NCI-H345 treated with DMSO at 0.1 percent for 48 hours (cell line): ENCODE data around the gene HEY2.
A peak's percentile ranks its signal among the peaks of the same experiment; 100 is the strongest.
"Not testable (repeated sequence)": the region's sequence is repeated elsewhere in the genome, so short reads cannot be mapped to it uniquely, and the experiment has no call there.

Experiments
- DNase-seq: peaks from one replicate; lab custom pipeline; 2025; ENCODE audit not compliant: unreplicated experiment; lab: John Stamatoyannopoulos, UW

Gene HEY2

DNA sequence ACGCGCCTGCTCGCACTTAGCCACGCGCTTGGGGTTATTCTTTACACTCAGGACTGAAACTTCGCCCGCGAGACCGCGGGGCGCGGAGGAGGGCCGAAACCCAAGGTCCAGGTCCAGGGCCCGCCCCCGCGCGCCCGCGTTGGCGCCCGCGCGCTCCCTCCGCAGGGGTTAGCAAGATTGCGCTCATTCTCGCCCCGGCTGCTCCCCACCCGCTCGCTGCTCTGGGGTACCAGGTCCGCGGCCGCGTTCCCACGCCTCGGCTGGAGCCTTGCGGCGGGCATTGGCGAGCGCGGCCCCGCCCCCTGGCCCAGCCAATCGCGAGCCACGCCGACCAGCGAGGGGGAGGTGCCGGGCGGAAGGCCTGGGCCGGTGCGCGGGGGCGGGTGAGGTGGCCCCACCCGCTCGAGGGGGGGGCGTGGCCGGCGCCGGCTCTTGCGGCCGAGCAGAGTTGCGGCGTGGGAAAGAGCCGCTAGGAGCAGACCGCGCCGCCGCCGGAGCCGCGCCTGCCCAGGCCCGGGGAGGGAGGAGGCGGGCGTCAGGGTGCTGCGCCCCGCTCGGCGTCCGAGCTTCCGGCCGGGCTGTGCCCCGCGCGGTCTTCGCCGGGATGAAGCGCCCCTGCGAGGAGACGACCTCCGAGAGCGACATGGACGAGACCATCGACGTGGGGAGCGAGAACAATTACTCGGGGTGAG is at the start of gene HEY2:
TSS of gene HEY2 (plus strand) at position 460 of the 692 bp plus-strand sequence. CDS start at position 605, 145 bp downstream.
- DNase-seq = peak; percentile 81

DNA sequence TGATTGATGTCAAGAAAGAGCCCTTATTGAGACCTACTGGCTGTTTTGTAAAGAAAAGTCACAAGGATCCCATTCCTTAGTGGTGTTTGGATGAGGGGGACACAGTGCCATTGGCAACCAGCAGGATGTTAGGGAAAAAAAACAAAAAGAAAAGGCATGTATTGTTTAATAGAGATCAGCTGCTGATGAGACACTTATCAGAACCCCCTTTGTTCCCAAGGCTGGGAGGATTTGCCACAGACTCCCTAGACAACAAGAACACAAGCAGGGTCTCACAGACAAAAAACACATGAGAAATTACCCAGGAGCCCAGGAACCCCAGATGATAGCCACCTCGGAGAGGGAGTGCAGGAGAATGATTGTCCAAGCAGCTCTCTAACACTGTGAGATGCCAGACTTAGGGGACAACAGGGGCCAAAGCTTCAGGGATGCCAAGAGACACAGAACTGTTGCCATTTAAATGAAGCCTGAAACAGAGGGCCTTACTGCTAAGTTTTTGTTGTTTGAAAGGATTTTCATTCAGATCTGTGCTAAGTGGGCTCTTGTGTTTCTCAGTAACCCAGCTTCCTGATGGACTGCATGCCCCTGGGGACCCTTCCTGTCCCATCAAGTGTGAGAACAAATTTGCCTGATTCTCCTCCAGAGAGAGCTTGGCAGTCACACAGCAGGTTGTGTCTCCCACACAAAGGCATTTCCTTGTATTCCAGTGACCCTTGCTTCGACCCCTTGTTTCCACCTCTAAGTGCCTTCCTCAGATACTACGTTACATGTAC is 48.7 kb upstream of the HEY2 start:
- DNase-seq = no peak

DNA sequence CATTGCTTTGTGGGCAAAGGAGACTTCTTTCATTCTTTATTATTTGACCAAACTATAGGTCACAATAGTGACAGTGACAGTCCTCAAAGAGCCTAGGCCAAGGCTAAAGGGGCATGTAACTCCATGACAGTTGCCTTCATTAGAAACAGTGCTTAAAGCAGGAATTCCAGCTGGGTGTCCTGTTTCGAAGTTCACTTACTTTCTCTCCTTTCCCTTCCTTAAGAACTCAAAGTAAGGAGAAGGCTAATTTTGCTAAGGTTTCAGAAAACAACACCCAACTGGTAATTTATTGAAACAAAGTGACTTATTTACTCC is 48.1 kb upstream of the HEY2 start:
- DNase-seq = no peak

DNA sequence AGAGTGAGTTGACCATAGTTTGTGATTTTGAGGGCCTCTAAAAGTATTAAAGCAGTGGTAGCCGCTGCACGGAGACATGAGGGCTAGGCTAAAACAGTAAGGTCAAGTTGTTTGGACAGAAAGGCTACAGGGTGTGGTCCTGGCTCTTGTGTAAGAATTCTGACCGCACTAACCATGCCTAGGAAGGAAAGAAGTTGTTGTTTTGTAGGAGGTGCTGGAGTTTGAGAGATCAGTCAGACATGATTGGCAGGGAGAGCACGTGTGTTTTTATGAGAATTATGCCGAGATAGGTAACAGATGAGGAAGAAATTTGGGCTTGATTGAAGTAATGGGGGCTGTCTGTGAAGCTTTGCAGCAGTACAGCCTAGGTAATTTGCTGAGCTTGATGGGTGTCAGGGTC is 45.5 kb upstream of the HEY2 start:
- not testable (repeated sequence) for DNase-seq

DNA sequence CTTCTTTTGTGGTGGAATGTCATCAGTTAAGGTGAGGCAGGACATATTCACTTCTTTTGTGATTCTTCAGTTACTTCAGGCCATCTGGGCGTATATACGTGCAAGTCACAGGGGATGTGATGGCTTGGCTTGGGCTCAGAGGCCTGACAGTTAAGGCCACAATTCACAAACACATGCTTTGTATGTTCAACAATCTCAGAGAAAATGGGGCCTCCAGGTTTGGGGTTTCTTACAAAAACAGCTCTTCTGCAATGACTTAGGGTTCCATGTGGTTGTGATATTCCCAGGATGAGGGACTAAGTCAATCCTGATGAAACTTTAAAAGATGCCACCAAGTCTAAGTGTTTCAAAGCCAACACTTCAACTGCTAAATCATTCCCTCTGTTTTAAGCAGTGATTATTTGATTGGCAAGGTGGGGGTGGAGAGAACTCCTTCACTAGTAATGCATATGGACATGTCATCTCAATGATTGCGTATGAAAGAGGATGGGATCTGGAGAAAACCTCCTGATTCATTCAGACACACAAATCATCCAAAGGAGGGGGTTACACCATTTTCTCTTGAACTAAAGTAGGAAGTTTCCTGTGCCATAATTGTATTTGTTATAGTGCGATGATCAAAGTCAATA is 41.7 kb upstream of the HEY2 start:
- no peak for DNase-seq

DNA sequence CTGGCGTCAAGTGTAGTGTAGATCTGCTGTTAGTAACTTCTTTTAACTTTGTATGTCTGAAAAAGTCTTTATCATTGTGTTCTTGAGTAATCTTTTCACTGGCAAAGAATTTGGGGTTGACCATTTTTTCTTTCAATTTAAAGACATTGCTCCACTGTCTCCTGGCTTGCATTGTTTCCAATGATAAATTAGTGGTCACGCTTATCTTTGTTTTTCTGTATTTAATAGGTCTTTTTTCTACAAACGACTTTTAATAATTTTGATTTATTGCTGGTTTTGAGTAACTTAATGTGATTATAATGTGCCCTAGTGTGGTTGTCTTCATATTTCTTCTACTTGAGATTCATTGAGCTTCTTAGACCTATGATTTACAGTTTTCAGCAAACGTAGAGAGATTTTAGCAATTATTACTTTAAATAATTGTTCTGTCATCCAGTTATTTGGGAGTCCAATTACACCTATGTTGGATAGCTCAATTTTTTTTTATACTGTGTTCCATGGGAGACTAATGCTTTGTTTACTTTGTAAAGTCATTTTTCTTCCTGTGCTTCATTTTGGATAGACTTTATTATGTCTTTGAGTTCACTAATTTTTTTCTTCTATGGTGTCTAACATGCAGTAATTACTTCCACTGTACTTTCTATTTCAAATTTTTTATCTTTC is 38.3 kb upstream of the HEY2 start:
- no peak for DNase-seq

DNA sequence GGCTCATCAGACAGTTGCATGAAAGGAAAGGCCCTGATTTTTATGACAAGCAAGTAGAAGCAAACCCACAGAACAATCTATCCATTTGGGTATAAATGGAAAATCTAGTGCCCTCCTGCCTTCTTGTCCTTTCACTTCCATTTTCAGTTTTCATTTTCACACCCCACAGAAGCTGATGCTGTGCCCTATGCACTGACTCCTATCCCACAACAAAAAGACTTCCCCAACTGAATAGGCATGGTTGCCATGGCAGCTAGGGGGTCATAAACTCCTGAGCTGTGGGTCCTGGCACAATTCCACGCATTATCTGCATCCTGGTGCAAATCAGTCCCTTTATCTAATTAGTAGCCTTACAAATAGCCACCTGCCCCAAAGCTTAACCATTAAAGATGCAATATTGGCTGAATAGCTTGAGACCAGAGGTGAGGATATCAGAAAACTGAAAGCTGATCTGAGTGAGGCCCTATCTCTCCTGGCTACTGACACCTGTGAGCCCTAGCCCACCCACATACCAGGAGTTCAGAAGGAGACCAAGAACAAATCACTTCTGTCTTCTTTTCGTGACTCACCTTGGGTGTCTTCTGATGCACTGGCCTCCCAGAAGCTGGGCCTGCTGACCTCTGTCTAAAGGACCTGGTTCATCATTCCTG is 34.9 kb upstream of the HEY2 start:
- no peak for DNase-seq

DNA sequence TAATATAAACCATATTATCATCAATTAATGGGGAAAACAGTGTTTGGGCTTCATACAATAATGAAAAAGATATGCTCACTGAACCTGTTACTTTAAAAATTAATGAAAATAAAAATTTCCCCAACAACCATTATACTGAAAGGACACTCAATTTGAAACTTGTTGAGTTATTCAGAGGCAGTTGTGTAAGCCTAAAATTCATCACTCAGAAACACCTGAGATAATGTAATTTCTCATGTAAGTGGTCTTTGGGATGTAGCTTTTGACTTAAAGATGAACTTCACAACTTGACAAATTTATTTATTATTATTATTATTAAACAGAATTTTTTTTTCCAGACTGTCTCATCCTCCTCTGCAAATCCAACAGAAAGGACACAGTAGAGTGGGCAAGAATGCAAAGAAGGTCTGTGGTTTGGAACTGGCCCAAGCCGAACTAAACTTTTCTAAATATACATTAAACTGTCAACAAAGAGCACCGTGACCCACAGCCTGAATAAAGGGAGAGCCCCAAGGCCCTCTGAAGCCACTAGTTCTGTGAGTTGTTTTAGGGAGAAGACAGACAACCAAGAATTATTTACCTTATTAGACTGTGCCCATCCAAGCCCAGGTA is 32.2 kb upstream of the HEY2 start:
- DNase-seq = no peak

DNA sequence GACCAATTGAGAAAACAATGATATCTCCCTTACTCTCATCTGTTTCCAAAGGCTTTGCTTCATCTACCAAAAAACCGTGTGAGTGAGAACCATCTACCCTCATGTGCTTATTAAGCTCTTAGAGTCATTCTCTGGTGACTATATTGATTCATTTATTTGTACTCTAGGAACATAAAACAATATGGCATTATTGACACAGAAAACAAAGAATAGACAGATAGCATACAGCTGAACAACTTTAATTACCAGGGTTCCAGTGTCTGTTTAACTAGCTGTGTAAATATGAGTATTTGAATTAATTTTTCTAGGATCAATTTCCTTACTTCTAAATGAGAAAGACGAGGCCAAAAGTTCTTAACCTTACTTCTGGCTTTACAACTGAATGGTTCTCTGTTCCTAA is 31.3 kb upstream of the HEY2 start:
- no peak for DNase-seq

DNA sequence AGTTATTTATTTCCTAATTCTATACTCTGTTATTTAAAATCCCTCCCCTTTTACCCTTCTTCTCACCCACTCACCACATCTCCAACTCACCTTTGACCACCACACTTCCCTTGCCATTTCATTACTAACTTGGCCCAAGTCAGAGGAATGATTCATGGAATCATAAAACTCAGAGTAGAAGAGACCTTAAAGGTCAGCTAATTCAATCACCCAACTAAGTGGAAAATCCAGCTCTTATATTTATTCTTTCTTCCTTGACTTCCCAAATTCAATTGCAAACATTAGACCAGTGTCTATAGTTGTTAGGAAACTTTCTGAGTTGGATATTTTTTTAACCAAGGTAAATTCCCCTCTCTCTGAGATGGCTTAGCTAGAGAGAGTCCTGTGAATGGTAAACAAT is 26.5 kb upstream of the HEY2 start:
- no peak for DNase-seq

DNA sequence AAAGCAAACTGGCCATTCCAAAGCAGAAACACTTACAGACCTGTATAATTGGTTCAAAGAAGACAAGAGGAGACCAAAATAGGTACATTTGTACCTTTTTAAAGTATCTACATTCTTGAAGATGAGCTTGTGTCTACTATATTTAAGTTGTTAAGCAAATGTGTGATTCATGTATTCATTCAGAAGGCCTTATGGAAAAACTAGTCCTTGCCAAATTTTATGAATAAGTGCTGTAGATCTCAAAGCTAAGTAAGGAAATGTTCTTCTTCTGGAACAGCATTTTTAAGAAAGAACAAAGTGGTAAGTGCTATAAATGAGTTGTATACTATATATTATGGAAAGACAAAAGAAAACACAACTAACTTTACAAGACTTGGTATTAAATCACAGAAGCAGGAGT is 22.2 kb upstream of the HEY2 start:
- DNase-seq = no peak

DNA sequence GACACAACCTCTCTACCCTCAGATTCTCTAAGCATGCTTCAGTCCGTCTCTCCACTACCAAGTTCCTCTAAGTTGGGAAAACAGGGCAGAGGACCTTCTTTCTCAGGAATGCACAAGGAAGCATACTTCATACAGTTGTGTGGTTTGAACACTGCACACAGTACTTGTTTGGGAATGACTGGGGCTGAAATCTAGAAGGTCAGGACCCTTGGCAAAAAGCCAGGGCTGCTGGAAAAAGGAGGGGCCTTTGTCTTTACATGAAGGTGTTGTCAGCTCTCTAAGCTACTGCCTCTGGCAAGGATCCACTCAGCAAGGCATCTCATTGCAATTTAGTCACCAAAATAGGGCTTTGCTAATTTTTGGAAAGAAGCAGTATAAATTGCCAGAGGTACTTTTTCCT is 20.7 kb upstream of the HEY2 start:
- no peak for DNase-seq

DNA sequence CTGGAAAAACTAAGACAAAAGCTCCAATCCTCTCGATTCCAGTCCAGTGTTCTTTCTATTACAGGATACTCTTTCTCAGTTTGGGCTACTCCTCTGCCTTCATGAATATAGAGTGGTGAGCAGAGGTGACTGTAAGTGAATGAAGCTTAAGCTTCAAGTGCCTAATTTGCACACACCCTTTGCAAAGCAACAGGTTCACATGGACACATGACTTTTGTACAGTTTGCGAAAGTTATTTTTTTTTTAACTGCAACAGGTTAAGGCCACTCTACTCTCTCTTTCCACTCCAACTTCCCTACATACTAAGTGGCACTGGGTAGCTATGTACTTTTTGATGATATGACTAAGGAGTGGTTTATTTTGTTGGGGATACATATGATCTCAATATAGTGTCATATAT is 19.4 kb upstream of the HEY2 start:
- DNase-seq = no peak

DNA sequence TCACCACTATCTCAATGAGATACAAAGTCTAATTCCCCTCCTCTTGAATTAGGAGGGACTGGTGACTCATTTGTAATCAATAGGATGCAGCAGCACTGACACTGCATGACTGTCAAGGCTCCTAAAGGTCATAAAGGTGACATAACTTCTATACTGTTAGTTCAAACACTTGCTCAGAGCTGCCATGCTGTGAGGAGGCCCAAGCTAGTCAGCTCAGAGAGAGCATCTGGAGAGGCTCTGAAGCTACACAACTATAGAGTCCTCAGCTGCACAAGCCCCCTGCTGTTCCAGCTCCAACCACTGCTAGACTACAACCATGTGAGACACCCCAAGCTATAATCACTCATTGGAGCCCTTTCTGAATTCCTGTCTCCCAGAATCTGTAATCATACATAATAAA is 17.0 kb upstream of the HEY2 start:
- DNase-seq = no peak

DNA sequence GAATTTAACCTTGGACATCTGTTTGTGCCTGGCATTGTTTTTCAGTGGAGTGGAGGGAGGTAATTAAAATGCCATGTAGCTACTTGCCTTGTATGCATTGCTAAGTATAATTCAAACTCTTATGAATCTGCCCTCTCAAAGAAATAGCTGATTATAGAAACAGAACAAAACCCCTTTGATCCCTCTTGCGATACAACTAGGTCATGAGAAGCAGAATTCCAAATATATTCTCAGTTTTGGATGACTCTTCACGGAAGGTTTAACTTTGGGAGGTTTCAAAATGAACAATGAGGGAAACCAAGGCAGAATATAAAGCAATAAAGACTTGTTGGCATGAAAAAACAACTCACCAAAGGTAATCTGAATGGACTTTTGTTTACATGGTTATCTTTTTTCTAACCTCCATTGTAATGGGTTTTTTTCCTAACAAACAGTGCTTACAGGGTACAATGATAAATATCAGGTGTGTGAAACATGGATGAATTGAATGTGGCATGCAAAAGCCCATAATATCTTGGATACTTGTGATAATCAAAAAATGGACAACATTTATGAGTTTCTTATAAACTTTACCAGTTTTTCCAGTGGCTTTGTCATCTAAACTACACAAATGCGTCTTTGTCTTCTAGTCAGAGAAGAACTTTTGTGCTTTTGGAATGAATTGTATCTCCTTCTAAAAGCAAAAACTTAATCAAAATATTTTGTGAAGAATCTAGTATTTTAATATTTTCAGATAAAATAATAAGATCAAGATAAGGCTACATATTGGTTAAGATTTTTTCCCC is 15.7 kb upstream of the HEY2 start:
- DNase-seq = no peak

DNA sequence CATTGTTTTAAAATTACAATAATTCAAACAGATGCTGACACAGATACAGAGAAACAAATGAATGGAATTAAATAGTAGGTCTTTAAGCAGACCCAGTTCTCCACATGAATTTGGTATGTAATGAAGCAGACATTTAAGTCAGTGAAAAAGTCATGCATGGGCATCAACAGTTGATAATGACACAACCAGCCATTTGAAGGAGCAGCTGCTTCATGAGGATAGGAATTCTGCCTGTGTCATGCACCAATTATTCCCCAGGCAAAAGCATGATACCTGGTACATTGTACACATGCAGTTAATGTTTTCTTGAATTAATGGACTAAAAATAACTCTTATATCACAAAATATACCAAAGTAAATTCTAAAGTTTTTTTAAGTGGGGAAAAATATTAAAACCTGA is 11.2 kb upstream of the HEY2 start:
- DNase-seq = no peak

DNA sequence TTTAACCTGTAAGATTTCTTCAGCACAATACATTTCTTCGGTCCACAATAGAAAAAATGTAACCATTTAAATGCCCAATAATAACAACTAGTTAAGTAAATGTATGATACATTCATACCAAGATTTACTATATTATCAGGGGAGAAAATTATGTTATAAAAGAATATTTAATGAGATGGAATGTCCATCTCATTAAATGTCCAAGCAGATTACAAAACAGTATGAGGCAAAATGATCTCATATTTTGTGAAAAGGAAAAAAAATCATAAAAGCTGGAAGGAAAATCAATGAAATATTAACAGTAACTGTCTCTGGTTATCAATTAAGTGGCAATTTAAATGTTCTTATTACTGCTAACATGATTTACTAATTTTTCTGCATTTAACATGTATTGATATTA is 10.1 kb upstream of the HEY2 start:
- no peak for DNase-seq

DNA sequence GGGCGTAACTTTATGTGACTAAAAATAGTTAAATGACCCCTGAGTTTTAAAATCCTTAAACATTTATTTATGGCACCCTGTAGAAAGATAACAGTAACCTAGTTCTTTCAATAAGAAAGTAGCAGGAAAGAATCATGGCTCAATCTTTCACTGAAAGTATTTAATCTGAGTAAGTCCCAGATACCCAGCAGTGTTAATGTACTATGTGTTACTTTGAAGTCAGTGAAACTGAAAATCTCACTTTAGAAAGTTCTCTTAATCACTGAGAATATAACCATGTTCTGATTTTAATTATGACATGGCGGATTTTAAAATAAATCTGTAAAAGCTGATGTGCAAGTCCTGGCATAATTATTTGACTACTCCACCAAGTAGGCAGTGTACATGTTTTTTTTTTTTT is 8.1 kb upstream of the HEY2 start:
- DNase-seq = no peak

DNA sequence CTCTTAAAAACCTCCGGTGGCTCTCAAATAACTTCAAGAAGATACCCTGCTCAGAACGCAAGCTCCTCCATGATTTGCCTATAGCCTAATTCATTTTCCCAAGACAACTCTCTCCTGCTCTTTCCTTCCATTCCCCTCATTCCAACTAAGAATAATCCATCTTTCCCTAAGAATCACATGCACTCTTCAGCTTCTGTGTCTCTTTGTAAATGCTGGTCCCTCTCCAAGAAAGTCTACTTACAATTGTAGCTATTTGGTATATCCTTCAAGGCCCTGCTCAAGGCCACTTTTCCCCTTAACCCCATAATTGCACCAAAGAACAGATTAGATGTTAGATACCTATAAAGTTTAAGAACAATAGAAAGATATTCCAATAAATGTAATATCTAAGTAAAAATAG is 7.4 kb upstream of the HEY2 start:
- DNase-seq = no peak

DNA sequence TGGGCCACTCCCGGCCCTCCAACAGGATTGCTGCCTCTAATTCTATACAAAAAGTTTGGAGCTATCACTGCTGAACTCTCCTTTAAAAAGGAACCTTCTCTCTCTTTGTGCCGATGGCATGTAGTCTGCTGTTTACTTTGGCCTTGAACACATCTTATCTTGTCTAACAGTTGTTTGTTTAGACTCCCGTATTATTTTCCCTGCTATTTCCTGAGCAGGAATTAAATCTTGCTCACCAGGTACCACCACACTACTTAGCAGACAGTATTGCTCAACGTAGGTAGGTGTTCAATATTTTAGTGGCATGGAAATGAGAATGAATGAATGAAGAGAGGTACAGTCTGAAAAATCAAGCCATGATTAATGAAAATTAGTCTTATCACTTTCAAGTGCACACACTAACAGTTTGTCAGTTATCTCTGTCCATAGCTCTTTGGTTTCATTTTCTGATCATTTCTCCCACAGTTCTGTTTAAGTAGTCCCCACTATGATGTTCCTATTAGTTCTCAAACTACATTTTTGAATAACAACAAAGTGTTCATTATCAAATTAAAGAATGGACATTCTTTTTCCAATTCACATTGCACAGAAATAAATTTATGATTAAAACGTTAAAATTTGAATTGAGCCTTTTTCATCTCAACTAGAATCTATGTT is 6.8 kb upstream of the HEY2 start:
- no peak for DNase-seq
